HG02973 (cell line): ENCODE results near the gene CDX2.
"Not testable (repeated sequence)": the region's sequence is repeated elsewhere in the genome, so short reads cannot be mapped to it uniquely, and the experiment has no call there.

ENCODE experiments used
- ATAC-seq: cut with Tn5 transposase; IDR thresholded peaks from one replicate; pipeline ENCODE4 v1.9.1; 2021; ENCODE audit warnings: moderate library complexity; ENCODE audit not compliant: unreplicated experiment

CDX2 gene

GRCh38 chr13:27969082-27969865 is at the start of gene CDX2:
Gene CDX2, minus strand, starts transcription at chr13:27969315. Its CDS starts 309 bp downstream, at chr13:27969006.
- ATAC-seq = no peak

- no peak for ATAC-seq
Observed at GRCh38 chr13:28014301-28014700, 45.2 kb upstream of the CDX2 start.

GRCh38 chr13:28013482-28013881 is 44.4 kb upstream of the CDX2 start:
- no peak for ATAC-seq

- ATAC-seq = peak; percentile 81
Observed at GRCh38 chr13:28012896-28013295, 43.8 kb upstream of the CDX2 start.

GRCh38 chr13:28012383-28012782 is 43.3 kb upstream of the CDX2 start:
- ATAC-seq = no peak

GRCh38 chr13:28010046-28010445 is 40.9 kb upstream of the CDX2 start:
- no peak for ATAC-seq

GRCh38 chr13:28005016-28005415 is 35.9 kb upstream of the CDX2 start:
- not testable (repeated sequence) for ATAC-seq

GRCh38 chr13:28002886-28003698 is 34.0 kb upstream of the CDX2 start:
- no peak for ATAC-seq

- no peak for ATAC-seq
Observed at GRCh38 chr13:28001837-28002473, 32.8 kb upstream of the CDX2 start.

GRCh38 chr13:28001049-28001448 is 31.9 kb upstream of the CDX2 start:
- no peak for ATAC-seq

GRCh38 chr13:28000567-28000966 is 31.5 kb upstream of the CDX2 start:
- no peak for ATAC-seq

GRCh38 chr13:27997904-27998522 is 28.9 kb upstream of the CDX2 start:
- no peak for ATAC-seq

- ATAC-seq = no peak
Observed at GRCh38 chr13:27991881-27992280, 22.8 kb upstream of the CDX2 start.

GRCh38 chr13:27988520-27988919 is 19.4 kb upstream of the CDX2 start, which contains the start of gene URAD:
Gene URAD, minus strand, starts transcription at chr13:27988693. Its CDS starts 56 bp downstream, at chr13:27988637.
- no peak for ATAC-seq

- no peak for ATAC-seq
Observed at GRCh38 chr13:27985600-27985999, 16.5 kb upstream of the CDX2 start.

- no peak for ATAC-seq
Observed at GRCh38 chr13:27982361-27982760, 13.2 kb upstream of the CDX2 start.

GRCh38 chr13:27981006-27981708 is 12.0 kb upstream of the CDX2 start:
- no peak for ATAC-seq

GRCh38 chr13:27980280-27980998 is 11.3 kb upstream of the CDX2 start:
- ATAC-seq = no peak

GRCh38 chr13:27979765-27980279 is 10.7 kb upstream of the CDX2 start:
- no peak for ATAC-seq
